WTC11 (cell line): Measurements from ENCODE around the gene PPP1R27. TPM values are rescaled to one million over a fixed set of nuclear protein-coding genes. Genes with fewer than 3 reads are reported as not detected.

Experiments used
- ATAC-seq: fragments of 200-7000 bp; cut with Tn5 transposase; 2 replicates; pipeline ENCODE4 v1.10.0; 2021; ENCODE audit warnings: mild to moderate bottlenecking, moderate library complexity
- CTCF ChIA-PET: fragments of 300-600 bp; sonication (Branson Sonifier 250); formaldehyde crosslinking; loops from one replicate; lab custom pipeline; 2021; ENCODE audit warnings: antibody characterized with exemption; lab: Charles Lee
- POLR2A ChIA-PET: fragments of 350-600 bp; sonication (Branson Sonifier 250); formaldehyde crosslinking; loops from one replicate; lab custom pipeline; 2021; ENCODE audit warnings: antibody characterized with exemption; lab: Charles Lee
- DNase-seq: peaks from one replicate; pipeline ENCODE4 v3.0.0; 2021; ENCODE audit warnings: low spot score
- H3K27ac Mint-ChIP-seq: 2 replicates; pipeline ENCODE4 v1.8.0; 2021; ENCODE audit warnings: mixed read lengths
- H3K27me3 Mint-ChIP-seq: 2 replicates; pipeline ENCODE4 v1.8.0; 2021; ENCODE audit warnings: low read depth, mild to moderate bottlenecking, moderate library complexity, mixed read lengths
- H3K36me3 Mint-ChIP-seq: 2 replicates; pipeline ENCODE4 v1.8.0; 2021; ENCODE audit warnings: mixed read lengths
- H3K4me1 Mint-ChIP-seq: 2 replicates; pipeline ENCODE4 v1.8.0; 2022; ENCODE audit warnings: mixed read lengths
- H3K4me3 Mint-ChIP-seq: 2 replicates; pipeline ENCODE4 v1.8.0; 2021; ENCODE audit warnings: mild to moderate bottlenecking, moderate library complexity, mixed read lengths
- H3K9me3 Mint-ChIP-seq: 2 replicates; pipeline ENCODE4 v1.8.0; 2021; ENCODE audit warnings: mixed read lengths
- KAT7 ChIP-seq: sonication (generic); formaldehyde crosslinking; IDR thresholded peaks from 2 replicates; pipeline ENCODE4 v1.8.1; 2023; ENCODE audit warnings: missing genetic modification reagents, mild to moderate bottlenecking, borderline replicate concordance
- NR2C2 ChIP-seq: sonication (generic); formaldehyde crosslinking; IDR thresholded peaks from 2 replicates; pipeline ENCODE4 v1.8.0; 2022; ENCODE audit warnings: mild to moderate bottlenecking, missing genetic modification reagents
- RELA ChIP-seq: sonication (generic); formaldehyde crosslinking; IDR thresholded peaks from 2 replicates; pipeline ENCODE4 v1.8.1; 2022; ENCODE audit warnings: missing genetic modification reagents, mild to moderate bottlenecking, borderline replicate concordance
- SMAD3 ChIP-seq: sonication (generic); formaldehyde crosslinking; IDR thresholded peaks from 2 replicates; pipeline ENCODE4 v1.8.0; 2022; ENCODE audit warnings: missing genetic modification reagents, mild to moderate bottlenecking, borderline replicate concordance
- TEAD4 ChIP-seq: sonication (generic); formaldehyde crosslinking; IDR thresholded peaks from 2 replicates; pipeline ENCODE4 v1.8.0; 2022; ENCODE audit warnings: mild to moderate bottlenecking, missing genetic modification reagents
- ZNF121 ChIP-seq: sonication (generic); formaldehyde crosslinking; IDR thresholded peaks from 2 replicates; pipeline ENCODE4 v1.8.0; 2023; ENCODE audit warnings: missing genetic modification reagents
- ZNF138 ChIP-seq: sonication (generic); formaldehyde crosslinking; conservative IDR thresholded peaks from 2 replicates; pipeline ENCODE4 v1.8.1; 2022; ENCODE audit warnings: mild to moderate bottlenecking, moderate library complexity, missing genetic modification reagents
- ZNF396 ChIP-seq: fragments of 250-450 bp; sonication (Bioruptor Pico); IDR thresholded peaks from 2 replicates; pipeline ENCODE4 v1.8.0; 2021; ENCODE audit warnings: mild to moderate bottlenecking, moderate library complexity, borderline replicate concordance
- total RNA-seq: library from RNA; stranded (reverse); gene quantifications from 3 replicates; pipeline ENCODE4 v1.2.3, GENCODE V29; 2021
- TF ChIP-seq, protein P1 (sequence below): sonication (generic); formaldehyde crosslinking; IDR thresholded peaks from 2 replicates; pipeline ENCODE4 v1.8.0; 2023; ENCODE audit warnings: missing genetic modification reagents
- TF ChIP-seq, protein P2 (sequence below): fragments of 250-450 bp; sonication (Bioruptor Pico); IDR thresholded peaks from 2 replicates; pipeline ENCODE4 v1.8.0; 2021; ENCODE audit warnings: mild to moderate bottlenecking
- TF ChIP-seq, protein P3 (sequence below): sonication (generic); formaldehyde crosslinking; IDR thresholded peaks from 2 replicates; pipeline ENCODE4 v1.8.0; 2023; ENCODE audit warnings: mild to moderate bottlenecking, missing genetic modification reagents
- TF ChIP-seq, protein P4 (sequence below): sonication (generic); formaldehyde crosslinking; conservative IDR thresholded peaks from 2 replicates; pipeline ENCODE4 v1.8.1; 2023; ENCODE audit warnings: mild to moderate bottlenecking, low read depth, missing genetic modification reagents, moderate library complexity

PPP1R27 gene
- total RNA-seq, 1 experiment from 2014 or later, result not detected

DNA sequence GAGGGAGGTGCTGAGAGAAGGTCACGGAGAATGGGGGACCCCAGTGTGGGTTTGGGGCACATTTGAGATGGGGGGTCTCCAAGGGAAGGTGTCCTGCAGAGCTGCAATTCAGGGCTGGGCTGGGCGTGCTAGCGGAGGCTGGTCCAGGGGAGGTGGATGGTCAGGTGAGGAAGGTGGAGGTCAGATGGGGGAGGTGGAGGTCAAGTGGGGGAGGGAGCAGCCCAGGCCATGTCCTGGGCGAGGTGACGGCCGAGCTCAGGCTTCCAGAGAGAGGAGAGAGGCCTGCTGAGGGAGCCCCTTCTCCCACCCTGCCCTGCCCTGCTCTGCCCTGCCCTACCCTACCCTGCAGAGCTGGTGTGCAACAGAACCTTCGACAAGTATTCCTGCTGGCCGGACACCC, 24.4 kb downstream of the PPP1R27 start:
- no peak for ATAC-seq
- no peaks in the 10 kb centered on the region for H3K9me3 Mint-ChIP-seq
- TF ChIP-seq NR2C2 (CRISPR knock-in tag), result no peak
- no peak for TF ChIP-seq ZNF138
- no peak for DNase-seq
- CTCF ChIA-PET, result no interaction called here
- no peak overlapping the region for H3K27ac Mint-ChIP-seq
- no peaks in the 10 kb centered on the region for H3K36me3 Mint-ChIP-seq
- H3K4me1 Mint-ChIP-seq, result no peaks in the 10 kb centered on the region
- H3K4me3 Mint-ChIP-seq, result no peak overlapping the region
- POLR2A ChIA-PET, result no interaction called here
- peaks cover 17% of the 10 kb centered on the region for H3K27me3 Mint-ChIP-seq

DNA sequence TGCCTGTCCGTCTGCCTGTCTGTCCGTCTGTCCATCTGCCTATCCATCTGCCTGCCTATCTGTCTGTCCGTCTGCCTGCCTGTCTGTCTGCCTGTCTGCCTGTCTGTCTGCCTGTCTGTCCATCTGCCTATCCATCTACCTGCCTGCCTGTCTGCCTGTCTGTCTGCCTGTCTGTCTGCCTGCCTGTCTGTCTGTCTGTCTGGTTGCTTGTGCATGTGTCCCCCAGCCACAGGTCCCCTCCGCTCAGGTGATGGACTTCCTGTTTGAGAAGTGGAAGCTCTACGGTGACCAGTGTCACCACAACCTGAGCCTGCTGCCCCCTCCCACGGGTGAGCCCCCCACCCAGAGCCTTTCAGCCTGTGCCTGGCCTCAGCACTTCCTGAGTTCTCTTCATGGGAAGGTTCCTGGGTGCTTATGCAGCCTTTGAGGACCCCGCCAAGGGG, 25.3 kb downstream of the PPP1R27 start:
- H3K9me3 Mint-ChIP-seq, result no peaks in the 10 kb centered on the region
- H3K4me1 Mint-ChIP-seq, result no peaks in the 10 kb centered on the region
- DNase-seq (no peak), ATAC-seq (no peak)
- peaks cover 23% of the 10 kb centered on the region for H3K27me3 Mint-ChIP-seq
- CTCF ChIA-PET, result interaction anchor here (0.5 to 3.8 kb wide), 2 partner anchors 11 to 543 kb away, joined by 3 to 18 read pairs; no protein-coding TSS in a partner anchor
- no peaks in the 10 kb centered on the region for H3K36me3 Mint-ChIP-seq
- H3K27ac Mint-ChIP-seq, result no peak overlapping the region
- no peak overlapping the region for H3K4me3 Mint-ChIP-seq
- POLR2A ChIA-PET, result interaction anchor here (0.5 kb wide), 1 partner anchor 22 kb away, joined by 3 read pairs; no protein-coding TSS in a partner anchor
- TF ChIP-seq ZNF396 (no peak), RELA (CRISPR knock-in tag) (no peak), ZNF121 (CRISPR knock-in tag) (no peak), SMAD3 (CRISPR knock-in tag) (no peak), TEAD4 (CRISPR knock-in tag) (no peak)
- TF ChIP-seq, protein P1, sequence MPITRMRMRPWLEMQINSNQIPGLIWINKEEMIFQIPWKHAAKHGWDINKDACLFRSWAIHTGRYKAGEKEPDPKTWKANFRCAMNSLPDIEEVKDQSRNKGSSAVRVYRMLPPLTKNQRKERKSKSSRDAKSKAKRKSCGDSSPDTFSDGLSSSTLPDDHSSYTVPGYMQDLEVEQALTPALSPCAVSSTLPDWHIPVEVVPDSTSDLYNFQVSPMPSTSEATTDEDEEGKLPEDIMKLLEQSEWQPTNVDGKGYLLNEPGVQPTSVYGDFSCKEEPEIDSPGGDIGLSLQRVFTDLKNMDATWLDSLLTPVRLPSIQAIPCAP (CRISPR knock-in tag), result no peak
- TF ChIP-seq, protein P2, sequence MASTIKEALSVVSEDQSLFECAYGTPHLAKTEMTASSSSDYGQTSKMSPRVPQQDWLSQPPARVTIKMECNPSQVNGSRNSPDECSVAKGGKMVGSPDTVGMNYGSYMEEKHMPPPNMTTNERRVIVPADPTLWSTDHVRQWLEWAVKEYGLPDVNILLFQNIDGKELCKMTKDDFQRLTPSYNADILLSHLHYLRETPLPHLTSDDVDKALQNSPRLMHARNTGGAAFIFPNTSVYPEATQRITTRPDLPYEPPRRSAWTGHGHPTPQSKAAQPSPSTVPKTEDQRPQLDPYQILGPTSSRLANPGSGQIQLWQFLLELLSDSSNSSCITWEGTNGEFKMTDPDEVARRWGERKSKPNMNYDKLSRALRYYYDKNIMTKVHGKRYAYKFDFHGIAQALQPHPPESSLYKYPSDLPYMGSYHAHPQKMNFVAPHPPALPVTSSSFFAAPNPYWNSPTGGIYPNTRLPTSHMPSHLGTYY (CRISPR knock-in tag), result no peak
- TF ChIP-seq, protein P3, sequence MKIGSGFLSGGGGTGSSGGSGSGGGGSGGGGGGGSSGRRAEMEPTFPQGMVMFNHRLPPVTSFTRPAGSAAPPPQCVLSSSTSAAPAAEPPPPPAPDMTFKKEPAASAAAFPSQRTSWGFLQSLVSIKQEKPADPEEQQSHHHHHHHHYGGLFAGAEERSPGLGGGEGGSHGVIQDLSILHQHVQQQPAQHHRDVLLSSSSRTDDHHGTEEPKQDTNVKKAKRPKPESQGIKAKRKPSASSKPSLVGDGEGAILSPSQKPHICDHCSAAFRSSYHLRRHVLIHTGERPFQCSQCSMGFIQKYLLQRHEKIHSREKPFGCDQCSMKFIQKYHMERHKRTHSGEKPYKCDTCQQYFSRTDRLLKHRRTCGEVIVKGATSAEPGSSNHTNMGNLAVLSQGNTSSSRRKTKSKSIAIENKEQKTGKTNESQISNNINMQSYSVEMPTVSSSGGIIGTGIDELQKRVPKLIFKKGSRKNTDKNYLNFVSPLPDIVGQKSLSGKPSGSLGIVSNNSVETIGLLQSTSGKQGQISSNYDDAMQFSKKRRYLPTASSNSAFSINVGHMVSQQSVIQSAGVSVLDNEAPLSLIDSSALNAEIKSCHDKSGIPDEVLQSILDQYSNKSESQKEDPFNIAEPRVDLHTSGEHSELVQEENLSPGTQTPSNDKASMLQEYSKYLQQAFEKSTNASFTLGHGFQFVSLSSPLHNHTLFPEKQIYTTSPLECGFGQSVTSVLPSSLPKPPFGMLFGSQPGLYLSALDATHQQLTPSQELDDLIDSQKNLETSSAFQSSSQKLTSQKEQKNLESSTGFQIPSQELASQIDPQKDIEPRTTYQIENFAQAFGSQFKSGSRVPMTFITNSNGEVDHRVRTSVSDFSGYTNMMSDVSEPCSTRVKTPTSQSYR (CRISPR knock-in tag), result no peak
- TF ChIP-seq, protein P4, sequence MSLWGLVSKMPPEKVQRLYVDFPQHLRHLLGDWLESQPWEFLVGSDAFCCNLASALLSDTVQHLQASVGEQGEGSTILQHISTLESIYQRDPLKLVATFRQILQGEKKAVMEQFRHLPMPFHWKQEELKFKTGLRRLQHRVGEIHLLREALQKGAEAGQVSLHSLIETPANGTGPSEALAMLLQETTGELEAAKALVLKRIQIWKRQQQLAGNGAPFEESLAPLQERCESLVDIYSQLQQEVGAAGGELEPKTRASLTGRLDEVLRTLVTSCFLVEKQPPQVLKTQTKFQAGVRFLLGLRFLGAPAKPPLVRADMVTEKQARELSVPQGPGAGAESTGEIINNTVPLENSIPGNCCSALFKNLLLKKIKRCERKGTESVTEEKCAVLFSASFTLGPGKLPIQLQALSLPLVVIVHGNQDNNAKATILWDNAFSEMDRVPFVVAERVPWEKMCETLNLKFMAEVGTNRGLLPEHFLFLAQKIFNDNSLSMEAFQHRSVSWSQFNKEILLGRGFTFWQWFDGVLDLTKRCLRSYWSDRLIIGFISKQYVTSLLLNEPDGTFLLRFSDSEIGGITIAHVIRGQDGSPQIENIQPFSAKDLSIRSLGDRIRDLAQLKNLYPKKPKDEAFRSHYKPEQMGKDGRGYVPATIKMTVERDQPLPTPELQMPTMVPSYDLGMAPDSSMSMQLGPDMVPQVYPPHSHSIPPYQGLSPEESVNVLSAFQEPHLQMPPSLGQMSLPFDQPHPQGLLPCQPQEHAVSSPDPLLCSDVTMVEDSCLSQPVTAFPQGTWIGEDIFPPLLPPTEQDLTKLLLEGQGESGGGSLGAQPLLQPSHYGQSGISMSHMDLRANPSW (CRISPR knock-in tag), result no peak
- TF ChIP-seq, all 79 proteins: peak for 0

DNA sequence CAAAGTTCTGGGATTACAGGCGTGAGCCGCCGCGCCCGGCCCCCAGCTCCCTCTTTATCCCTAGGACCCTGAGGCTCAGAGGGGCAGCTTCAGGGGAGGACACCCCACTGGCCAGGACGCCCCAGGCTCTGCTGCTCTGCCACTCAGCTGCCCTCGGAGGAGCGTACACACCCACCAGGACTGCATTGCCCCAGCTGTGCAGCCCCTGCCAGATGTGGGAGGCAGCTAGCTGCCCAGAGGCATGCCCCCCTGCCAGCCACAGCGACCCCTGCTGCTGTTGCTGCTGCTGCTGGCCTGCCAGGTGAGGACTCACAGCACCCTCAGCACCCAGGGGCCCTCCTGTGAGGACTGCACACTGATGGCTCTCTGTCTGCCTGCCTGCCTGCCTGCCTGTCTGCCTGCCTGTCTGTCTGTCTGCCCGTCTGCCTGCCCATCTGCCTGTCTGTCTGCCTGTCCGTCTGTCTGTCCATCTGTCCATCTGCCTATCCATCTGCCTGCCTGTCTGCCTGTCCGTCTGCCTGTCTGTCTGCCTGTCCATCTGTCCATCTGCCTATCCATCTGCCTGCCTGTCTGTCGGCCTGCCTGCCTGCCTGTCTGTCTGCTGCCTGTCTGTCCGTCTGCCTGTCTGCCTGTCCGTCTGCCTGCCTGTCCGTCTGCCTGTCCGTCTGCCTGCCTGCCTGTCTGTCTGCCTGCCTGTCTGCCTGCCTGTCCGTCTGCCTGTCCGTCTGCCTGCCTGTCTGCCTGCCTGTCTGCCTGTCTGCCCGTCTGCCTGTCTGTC, 25.9 kb downstream of the PPP1R27 start:
- H3K27me3 Mint-ChIP-seq, result peaks cover 25% of the 10 kb centered on the region
- no peaks in the 10 kb centered on the region for H3K4me1 Mint-ChIP-seq
- no peak for ATAC-seq
- DNase-seq, result no peak
- ChIA-PET POLR2A (interaction anchor here (0.5 kb wide), 1 partner anchor 22 kb away, joined by 3 read pairs; no protein-coding TSS in a partner anchor), CTCF (interaction anchor here (0.6 to 3.8 kb wide), 6 partner anchors 9 to 211 kb away, joined by 3 to 18 read pairs (median 4); no protein-coding TSS in a partner anchor)
- no peak overlapping the region for H3K27ac Mint-ChIP-seq
- no peak for TF ChIP-seq KAT7 (CRISPR knock-in tag)
- H3K9me3 Mint-ChIP-seq, result no peaks in the 10 kb centered on the region
- H3K36me3 Mint-ChIP-seq, result no peaks in the 10 kb centered on the region
- H3K4me3 Mint-ChIP-seq, result no peak overlapping the region
